Measurements from ENCODE around the gene AMFR. TPM values are rescaled to one million over a fixed set of nuclear protein-coding genes. Genes with fewer than 3 reads are reported as not detected.

AMFR gene
- total RNA-seq, 1 experiment from 2014 or later: 66.3 TPM

DNA sequence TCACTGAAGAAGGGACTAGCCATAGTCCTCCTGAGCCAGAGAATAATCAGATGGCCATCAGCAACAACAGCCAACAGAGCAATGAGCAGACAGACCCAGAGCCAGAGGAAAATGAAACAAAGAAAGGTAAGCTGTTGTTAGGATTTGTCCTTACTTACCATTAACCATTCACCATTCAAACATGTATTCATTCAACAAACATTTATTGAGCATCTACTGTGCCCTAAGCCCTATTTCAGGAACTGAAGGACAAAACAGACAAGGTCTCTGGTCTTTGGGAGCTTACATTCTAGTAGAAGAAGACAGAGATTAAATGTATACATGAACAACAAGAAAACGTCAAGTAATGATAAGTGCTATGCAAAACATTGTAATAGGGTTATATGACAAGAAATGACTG lies 45.3 kb upstream of the AMFR start:
- Histone ChIP-seq H2AFZ (ENCODE audit: low read depth, low read length, poor library complexity, severe bottlenecking) (no peak overlapping the region), H3K9me2 (ENCODE audit: insufficient read depth) (no peaks in the 10 kb centered on the region), H3K4me3 (replicated peaks in 1 of 2; ENCODE audit: low read depth in 1 of 2, low read length in 2 of 2) (no peak overlapping the region), H4K20me1 (ENCODE audit: insufficient read depth) (no peaks in the 10 kb centered on the region), H3K36me3 (ENCODE audit: control insufficient read depth in 1 of 2, insufficient read depth in 2 of 2, low read length in 2 of 2) (peaks cover 52 to 65% of the 10 kb centered on the region in 2 experiments), H3K4me1 (ENCODE audit: control insufficient read depth in 1 of 2, insufficient read depth in 2 of 2, low read length in 2 of 2) (0 out of 4 replicates have a peak, but pooled peaks cover 0 to 4% of the 10 kb centered on the region in 2 experiments), H3K27ac (ENCODE audit: low read depth, low read length) (no peak overlapping the region), H3K4me2 (ENCODE audit: low read length) (no peak overlapping the region), H3K79me2 (ENCODE audit: insufficient read depth, low read length) (no peaks in the 10 kb centered on the region), H3K27me3 (ENCODE audit: insufficient read depth, low read length) (no peaks in the 10 kb centered on the region), H3K9ac (ENCODE audit: low read length) (no peak overlapping the region), H3K9me3 (ENCODE audit: control insufficient read depth in 1 of 2, insufficient read depth in 1 of 2, low read depth in 1 of 2, low read length in 2 of 2) (no peaks in the 10 kb centered on the region)
- intact Hi-C loops (cut with micrococcal nuclease): no loop called here
- ChIA-PET CTCF (no interaction called here), RAD21 (ENCODE audit: low non-redundant PET in 1 of 2, low total read pairs in 2 of 2, uncharacterized antibody in 2 of 2, unreplicated experiment in 2 of 2) (no interaction called here), POLR2A (interaction anchor here (1.4 kb wide), 1 partner anchor 9 kb away, joined by 4 read pairs; no protein-coding TSS in a partner anchor)
- DNase-seq (ENCODE audit: low read depth, low spot score) (no peak), ATAC-seq (no peak)
- no TSS peak for BruUV-seq (replicated peaks)
- TF ChIP-seq, protein P1, sequence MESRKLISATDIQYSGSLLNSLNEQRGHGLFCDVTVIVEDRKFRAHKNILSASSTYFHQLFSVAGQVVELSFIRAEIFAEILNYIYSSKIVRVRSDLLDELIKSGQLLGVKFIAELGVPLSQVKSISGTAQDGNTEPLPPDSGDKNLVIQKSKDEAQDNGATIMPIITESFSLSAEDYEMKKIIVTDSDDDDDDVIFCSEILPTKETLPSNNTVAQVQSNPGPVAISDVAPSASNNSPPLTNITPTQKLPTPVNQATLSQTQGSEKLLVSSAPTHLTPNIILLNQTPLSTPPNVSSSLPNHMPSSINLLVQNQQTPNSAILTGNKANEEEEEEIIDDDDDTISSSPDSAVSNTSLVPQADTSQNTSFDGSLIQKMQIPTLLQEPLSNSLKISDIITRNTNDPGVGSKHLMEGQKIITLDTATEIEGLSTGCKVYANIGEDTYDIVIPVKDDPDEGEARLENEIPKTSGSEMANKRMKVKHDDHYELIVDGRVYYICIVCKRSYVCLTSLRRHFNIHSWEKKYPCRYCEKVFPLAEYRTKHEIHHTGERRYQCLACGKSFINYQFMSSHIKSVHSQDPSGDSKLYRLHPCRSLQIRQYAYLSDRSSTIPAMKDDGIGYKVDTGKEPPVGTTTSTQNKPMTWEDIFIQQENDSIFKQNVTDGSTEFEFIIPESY (IDR thresholded peaks at IDR 0.05; ENCODE audit: extremely low read depth, insufficient replicate concordance, low read length): no peak
- TF ChIP-seq, protein P2, sequence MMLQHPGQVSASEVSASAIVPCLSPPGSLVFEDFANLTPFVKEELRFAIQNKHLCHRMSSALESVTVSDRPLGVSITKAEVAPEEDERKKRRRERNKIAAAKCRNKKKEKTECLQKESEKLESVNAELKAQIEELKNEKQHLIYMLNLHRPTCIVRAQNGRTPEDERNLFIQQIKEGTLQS (IDR thresholded peaks at IDR 0.05): no peak
- TF ChIP-seq MAX (IDR thresholded peaks at IDR 0.05) (no peak), CEBPB (IDR thresholded peaks at IDR 0.05; ENCODE audit: low read depth) (no peak), EZH2 (IDR thresholded peaks at IDR 0.05) (no peak), CBX3 (IDR thresholded peaks at IDR 0.05; ENCODE audit: low read depth) (no peak), SRF (IDR thresholded peaks at IDR 0.05; ENCODE audit: low read depth) (no peak), YY1 (IDR thresholded peaks at IDR 0.05; ENCODE audit: extremely low read depth, insufficient replicate concordance, low read depth, low read length) (no peak), RAD21 (IDR thresholded peaks at IDR 0.05; ENCODE audit: low read depth) (no peak), ZFX (IDR thresholded peaks at IDR 0.05) (no peak), FOSL1 (IDR thresholded peaks at IDR 0.05; ENCODE audit: low read depth) (no peak), POLR2A (IDR thresholded peaks at IDR 0.05; ENCODE audit: borderline replicate concordance, extremely low read depth, insufficient read depth, insufficient read length) (no peak), ZNF274 (IDR thresholded peaks at IDR 0.05; ENCODE audit: low read depth, low read length) (no peak), SIN3A (IDR thresholded peaks at IDR 0.05; ENCODE audit: low read depth) (no peak), ELF1 (IDR thresholded peaks at IDR 0.05; ENCODE audit: borderline replicate concordance, low read depth) (no peak), JUND (IDR thresholded peaks at IDR 0.05) (no peak)
- TF ChIP-seq, protein P3, sequence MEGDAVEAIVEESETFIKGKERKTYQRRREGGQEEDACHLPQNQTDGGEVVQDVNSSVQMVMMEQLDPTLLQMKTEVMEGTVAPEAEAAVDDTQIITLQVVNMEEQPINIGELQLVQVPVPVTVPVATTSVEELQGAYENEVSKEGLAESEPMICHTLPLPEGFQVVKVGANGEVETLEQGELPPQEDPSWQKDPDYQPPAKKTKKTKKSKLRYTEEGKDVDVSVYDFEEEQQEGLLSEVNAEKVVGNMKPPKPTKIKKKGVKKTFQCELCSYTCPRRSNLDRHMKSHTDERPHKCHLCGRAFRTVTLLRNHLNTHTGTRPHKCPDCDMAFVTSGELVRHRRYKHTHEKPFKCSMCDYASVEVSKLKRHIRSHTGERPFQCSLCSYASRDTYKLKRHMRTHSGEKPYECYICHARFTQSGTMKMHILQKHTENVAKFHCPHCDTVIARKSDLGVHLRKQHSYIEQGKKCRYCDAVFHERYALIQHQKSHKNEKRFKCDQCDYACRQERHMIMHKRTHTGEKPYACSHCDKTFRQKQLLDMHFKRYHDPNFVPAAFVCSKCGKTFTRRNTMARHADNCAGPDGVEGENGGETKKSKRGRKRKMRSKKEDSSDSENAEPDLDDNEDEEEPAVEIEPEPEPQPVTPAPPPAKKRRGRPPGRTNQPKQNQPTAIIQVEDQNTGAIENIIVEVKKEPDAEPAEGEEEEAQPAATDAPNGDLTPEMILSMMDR (IDR thresholded peaks at IDR 0.05 in 2 of 3, conservative IDR thresholded peaks at IDR 0.05 in 1 of 3; ENCODE audit: borderline replicate concordance in 1 of 3, insufficient read depth in 1 of 3, low read depth in 2 of 3, low read length in 2 of 3): no peak
- TF ChIP-seq, protein P4, sequence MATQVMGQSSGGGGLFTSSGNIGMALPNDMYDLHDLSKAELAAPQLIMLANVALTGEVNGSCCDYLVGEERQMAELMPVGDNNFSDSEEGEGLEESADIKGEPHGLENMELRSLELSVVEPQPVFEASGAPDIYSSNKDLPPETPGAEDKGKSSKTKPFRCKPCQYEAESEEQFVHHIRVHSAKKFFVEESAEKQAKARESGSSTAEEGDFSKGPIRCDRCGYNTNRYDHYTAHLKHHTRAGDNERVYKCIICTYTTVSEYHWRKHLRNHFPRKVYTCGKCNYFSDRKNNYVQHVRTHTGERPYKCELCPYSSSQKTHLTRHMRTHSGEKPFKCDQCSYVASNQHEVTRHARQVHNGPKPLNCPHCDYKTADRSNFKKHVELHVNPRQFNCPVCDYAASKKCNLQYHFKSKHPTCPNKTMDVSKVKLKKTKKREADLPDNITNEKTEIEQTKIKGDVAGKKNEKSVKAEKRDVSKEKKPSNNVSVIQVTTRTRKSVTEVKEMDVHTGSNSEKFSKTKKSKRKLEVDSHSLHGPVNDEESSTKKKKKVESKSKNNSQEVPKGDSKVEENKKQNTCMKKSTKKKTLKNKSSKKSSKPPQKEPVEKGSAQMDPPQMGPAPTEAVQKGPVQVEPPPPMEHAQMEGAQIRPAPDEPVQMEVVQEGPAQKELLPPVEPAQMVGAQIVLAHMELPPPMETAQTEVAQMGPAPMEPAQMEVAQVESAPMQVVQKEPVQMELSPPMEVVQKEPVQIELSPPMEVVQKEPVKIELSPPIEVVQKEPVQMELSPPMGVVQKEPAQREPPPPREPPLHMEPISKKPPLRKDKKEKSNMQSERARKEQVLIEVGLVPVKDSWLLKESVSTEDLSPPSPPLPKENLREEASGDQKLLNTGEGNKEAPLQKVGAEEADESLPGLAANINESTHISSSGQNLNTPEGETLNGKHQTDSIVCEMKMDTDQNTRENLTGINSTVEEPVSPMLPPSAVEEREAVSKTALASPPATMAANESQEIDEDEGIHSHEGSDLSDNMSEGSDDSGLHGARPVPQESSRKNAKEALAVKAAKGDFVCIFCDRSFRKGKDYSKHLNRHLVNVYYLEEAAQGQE (IDR thresholded peaks at IDR 0.05; ENCODE audit: low read depth): no peak

Data from HCT116 (cell line).